ENCODE measurements around the gene PRKN.

The PRKN gene

GRCh38 chr6:162730502-162730901, 2.9 kb upstream of the PRKN start:
- no peak overlapping the region for H3K27ac ChIP-seq (ENCODE audit: low read length)
- H3K4me3 ChIP-seq (ENCODE audit: low read depth in 1 of 2, low read length in 2 of 2), result no peak overlapping the region
- H3K27me3 ChIP-seq (ENCODE audit: low read depth, low read length), result no peaks in the 10 kb centered on the region
- H3K36me3 ChIP-seq (ENCODE audit: control insufficient read depth in 1 of 2, insufficient read depth in 2 of 2, low read length in 2 of 2), result no peaks in the 10 kb centered on the region
- peaks cover 0 to 7% of the 10 kb centered on the region in 2 donors for H3K9me3 ChIP-seq (ENCODE audit: control insufficient read depth in 1 of 2, low read length in 2 of 2)
- peaks cover 5 to 6% of the 10 kb centered on the region in 2 donors for H3K4me1 ChIP-seq (ENCODE audit: control insufficient read depth in 1 of 2, insufficient read depth in 2 of 2, low read length in 2 of 2)

- H3K27ac ChIP-seq (ENCODE audit: low read length), result peak overlapping the region; percentile 61
- H3K9me3 ChIP-seq (ENCODE audit: control insufficient read depth in 1 of 2, low read length in 2 of 2), result peaks cover 0 to 7% of the 10 kb centered on the region in 2 donors
- H3K4me1 ChIP-seq (ENCODE audit: control insufficient read depth in 1 of 2, insufficient read depth in 2 of 2, low read length in 2 of 2), result peaks cover 5 to 6% of the 10 kb centered on the region in 2 donors
- H3K27me3 ChIP-seq (ENCODE audit: low read depth, low read length), result no peaks in the 10 kb centered on the region
- no peaks in the 10 kb centered on the region for H3K36me3 ChIP-seq (ENCODE audit: control insufficient read depth in 1 of 2, insufficient read depth in 2 of 2, low read length in 2 of 2)
- no peak overlapping the region for H3K4me3 ChIP-seq (ENCODE audit: low read depth in 1 of 2, low read length in 2 of 2)
Measured at GRCh38 chr6:162728706-162729105, 1.1 kb upstream of the PRKN start.

GRCh38 chr6:162728197-162728596, 631 bp upstream of the PRKN start:
- Histone ChIP-seq H3K4me1 (ENCODE audit: control insufficient read depth in 1 of 2, insufficient read depth in 2 of 2, low read length in 2 of 2) (peaks cover 5 to 6% of the 10 kb centered on the region in 2 donors), H3K27ac (ENCODE audit: low read length) (peak overlapping the region; percentile 61), H3K4me3 (ENCODE audit: low read depth in 1 of 2, low read length in 2 of 2) (peak overlapping the region; percentile 59 to 79), H3K9me3 (ENCODE audit: control insufficient read depth in 1 of 2, low read length in 2 of 2) (peaks cover 0 to 7% of the 10 kb centered on the region in 2 donors), H3K36me3 (ENCODE audit: control insufficient read depth in 1 of 2, insufficient read depth in 2 of 2, low read length in 2 of 2) (no peaks in the 10 kb centered on the region), H3K27me3 (ENCODE audit: low read depth, low read length) (no peaks in the 10 kb centered on the region)

GRCh38 chr6:162726947-162727321, 632 bp downstream of the PRKN start:
- H3K27ac ChIP-seq (ENCODE audit: low read length), result peak overlapping the region; percentile 60
- H3K4me1 ChIP-seq (ENCODE audit: control insufficient read depth in 1 of 2, insufficient read depth in 2 of 2, low read length in 2 of 2), result peaks cover 5 to 6% of the 10 kb centered on the region in 2 donors
- peaks cover 0 to 7% of the 10 kb centered on the region in 2 donors for H3K9me3 ChIP-seq (ENCODE audit: control insufficient read depth in 1 of 2, low read length in 2 of 2)
- H3K4me3 ChIP-seq (ENCODE audit: low read depth in 1 of 2, low read length in 2 of 2), result peak overlapping the region; percentile 59 to 79
- no peaks in the 10 kb centered on the region for H3K36me3 ChIP-seq (ENCODE audit: control insufficient read depth in 1 of 2, insufficient read depth in 2 of 2, low read length in 2 of 2)
- no peaks in the 10 kb centered on the region for H3K27me3 ChIP-seq (ENCODE audit: low read depth, low read length)

GRCh38 chr6:162722633-162723032, 4.9 kb downstream of the PRKN start:
- Histone ChIP-seq H3K36me3 (ENCODE audit: control insufficient read depth in 1 of 2, insufficient read depth in 2 of 2, low read length in 2 of 2) (no peaks in the 10 kb centered on the region), H3K9me3 (ENCODE audit: control insufficient read depth in 1 of 2, low read length in 2 of 2) (no peaks in the 10 kb centered on the region), H3K4me3 (ENCODE audit: low read depth in 1 of 2, low read length in 2 of 2) (no peak overlapping the region), H3K27ac (ENCODE audit: low read length) (no peak overlapping the region), H3K27me3 (ENCODE audit: low read depth, low read length) (no peaks in the 10 kb centered on the region), H3K4me1 (ENCODE audit: control insufficient read depth in 1 of 2, insufficient read depth in 2 of 2, low read length in 2 of 2) (peaks cover 5 to 6% of the 10 kb centered on the region in 2 donors)

- Histone ChIP-seq H3K4me3 (ENCODE audit: low read depth in 1 of 2, low read length in 2 of 2) (no peak overlapping the region), H3K27me3 (ENCODE audit: low read depth, low read length) (no peaks in the 10 kb centered on the region), H3K9me3 (ENCODE audit: control insufficient read depth in 1 of 2, low read length in 2 of 2) (no peaks in the 10 kb centered on the region), H3K36me3 (ENCODE audit: control insufficient read depth in 1 of 2, insufficient read depth in 2 of 2, low read length in 2 of 2) (no peaks in the 10 kb centered on the region), H3K4me1 (ENCODE audit: control insufficient read depth in 1 of 2, insufficient read depth in 2 of 2, low read length in 2 of 2) (peaks cover 5 to 6% of the 10 kb centered on the region in 2 donors), H3K27ac (ENCODE audit: low read length) (no peak overlapping the region)
Measured at GRCh38 chr6:162722226-162722625, 5.3 kb downstream of the PRKN start.

- no peak overlapping the region for H3K27ac ChIP-seq (ENCODE audit: low read length)
- H3K36me3 ChIP-seq (ENCODE audit: control insufficient read depth in 1 of 2, insufficient read depth in 2 of 2, low read length in 2 of 2), result no peaks in the 10 kb centered on the region
- no peaks in the 10 kb centered on the region for H3K27me3 ChIP-seq (ENCODE audit: low read depth, low read length)
Measured at GRCh38 chr6:162721404-162721687, 6.2 kb downstream of the PRKN start.

GRCh38 chr6:162719528-162719927, 8.0 kb downstream of the PRKN start:
- no peak overlapping the region for H3K27ac ChIP-seq (ENCODE audit: low read length)
- H3K36me3 ChIP-seq (ENCODE audit: control insufficient read depth in 1 of 2, insufficient read depth in 2 of 2, low read length in 2 of 2), result no peaks in the 10 kb centered on the region
- H3K4me3 ChIP-seq (ENCODE audit: low read depth in 1 of 2, low read length in 2 of 2), result no peak overlapping the region
- no peaks in the 10 kb centered on the region for H3K27me3 ChIP-seq (ENCODE audit: low read depth, low read length)
- H3K9me3 ChIP-seq (ENCODE audit: control insufficient read depth in 1 of 2, low read length in 2 of 2), result no peaks in the 10 kb centered on the region
- H3K4me1 ChIP-seq (ENCODE audit: control insufficient read depth in 1 of 2, insufficient read depth in 2 of 2, low read length in 2 of 2), result no peaks in the 10 kb centered on the region

More at GRCh38 chr6:162721404-162721687, 6.2 kb downstream of the PRKN start:
- H3K4me3 ChIP-seq (ENCODE audit: low read depth in 1 of 2, low read length in 2 of 2), result no peak overlapping the region
- H3K9me3 ChIP-seq (ENCODE audit: control insufficient read depth in 1 of 2, low read length in 2 of 2), result no peaks in the 10 kb centered on the region
- H3K4me1 ChIP-seq (ENCODE audit: control insufficient read depth in 1 of 2, insufficient read depth in 2 of 2, low read length in 2 of 2), result peaks cover under 1% of the 10 kb centered on the region in 2 donors

GRCh38 chr6:162715601-162716000, 12.0 kb downstream of the PRKN start:
- Histone ChIP-seq H3K36me3 (ENCODE audit: control insufficient read depth in 1 of 2, insufficient read depth in 2 of 2, low read length in 2 of 2) (no peaks in the 10 kb centered on the region), H3K27me3 (ENCODE audit: low read depth, low read length) (no peaks in the 10 kb centered on the region), H3K9me3 (ENCODE audit: control insufficient read depth in 1 of 2, low read length in 2 of 2) (no peaks in the 10 kb centered on the region), H3K4me1 (ENCODE audit: control insufficient read depth in 1 of 2, insufficient read depth in 2 of 2, low read length in 2 of 2) (no peaks in the 10 kb centered on the region), H3K4me3 (ENCODE audit: low read depth in 1 of 2, low read length in 2 of 2) (no peak overlapping the region), H3K27ac (ENCODE audit: low read length) (no peak overlapping the region)

GRCh38 chr6:162713974-162714780, 13.4 kb downstream of the PRKN start:
- Histone ChIP-seq H3K27ac (ENCODE audit: low read length) (no peak overlapping the region), H3K27me3 (ENCODE audit: low read depth, low read length) (no peaks in the 10 kb centered on the region), H3K36me3 (ENCODE audit: control insufficient read depth in 1 of 2, insufficient read depth in 2 of 2, low read length in 2 of 2) (no peaks in the 10 kb centered on the region), H3K4me3 (ENCODE audit: low read depth in 1 of 2, low read length in 2 of 2) (no peak overlapping the region), H3K4me1 (ENCODE audit: control insufficient read depth in 1 of 2, insufficient read depth in 2 of 2, low read length in 2 of 2) (no peaks in the 10 kb centered on the region), H3K9me3 (ENCODE audit: control insufficient read depth in 1 of 2, low read length in 2 of 2) (no peaks in the 10 kb centered on the region)

- Histone ChIP-seq H3K27ac (ENCODE audit: low read length) (no peak overlapping the region), H3K9me3 (ENCODE audit: control insufficient read depth in 1 of 2, low read length in 2 of 2) (no peaks in the 10 kb centered on the region), H3K4me1 (ENCODE audit: control insufficient read depth in 1 of 2, insufficient read depth in 2 of 2, low read length in 2 of 2) (no peaks in the 10 kb centered on the region), H3K36me3 (ENCODE audit: control insufficient read depth in 1 of 2, insufficient read depth in 2 of 2, low read length in 2 of 2) (no peaks in the 10 kb centered on the region), H3K27me3 (ENCODE audit: low read depth, low read length) (no peaks in the 10 kb centered on the region), H3K4me3 (ENCODE audit: low read depth in 1 of 2, low read length in 2 of 2) (no peak overlapping the region)
Measured at GRCh38 chr6:162712694-162713093, 14.9 kb downstream of the PRKN start.

- Histone ChIP-seq H3K27ac (ENCODE audit: low read length) (no peak overlapping the region), H3K36me3 (ENCODE audit: control insufficient read depth in 1 of 2, insufficient read depth in 2 of 2, low read length in 2 of 2) (no peaks in the 10 kb centered on the region), H3K4me3 (ENCODE audit: low read depth in 1 of 2, low read length in 2 of 2) (no peak overlapping the region), H3K27me3 (ENCODE audit: low read depth, low read length) (no peaks in the 10 kb centered on the region), H3K9me3 (ENCODE audit: control insufficient read depth in 1 of 2, low read length in 2 of 2) (no peaks in the 10 kb centered on the region), H3K4me1 (ENCODE audit: control insufficient read depth in 1 of 2, insufficient read depth in 2 of 2, low read length in 2 of 2) (peaks cover 0 to 2% of the 10 kb centered on the region in 2 donors)
Measured at GRCh38 chr6:162711376-162711775, 16.2 kb downstream of the PRKN start.
